ENCODE results near the gene PHACTR3.
"Not testable (repeated sequence)": the region's sequence is repeated elsewhere in the genome, so short reads cannot be mapped to it uniquely, and the experiment has no call there.

PHACTR3 gene

DNA sequence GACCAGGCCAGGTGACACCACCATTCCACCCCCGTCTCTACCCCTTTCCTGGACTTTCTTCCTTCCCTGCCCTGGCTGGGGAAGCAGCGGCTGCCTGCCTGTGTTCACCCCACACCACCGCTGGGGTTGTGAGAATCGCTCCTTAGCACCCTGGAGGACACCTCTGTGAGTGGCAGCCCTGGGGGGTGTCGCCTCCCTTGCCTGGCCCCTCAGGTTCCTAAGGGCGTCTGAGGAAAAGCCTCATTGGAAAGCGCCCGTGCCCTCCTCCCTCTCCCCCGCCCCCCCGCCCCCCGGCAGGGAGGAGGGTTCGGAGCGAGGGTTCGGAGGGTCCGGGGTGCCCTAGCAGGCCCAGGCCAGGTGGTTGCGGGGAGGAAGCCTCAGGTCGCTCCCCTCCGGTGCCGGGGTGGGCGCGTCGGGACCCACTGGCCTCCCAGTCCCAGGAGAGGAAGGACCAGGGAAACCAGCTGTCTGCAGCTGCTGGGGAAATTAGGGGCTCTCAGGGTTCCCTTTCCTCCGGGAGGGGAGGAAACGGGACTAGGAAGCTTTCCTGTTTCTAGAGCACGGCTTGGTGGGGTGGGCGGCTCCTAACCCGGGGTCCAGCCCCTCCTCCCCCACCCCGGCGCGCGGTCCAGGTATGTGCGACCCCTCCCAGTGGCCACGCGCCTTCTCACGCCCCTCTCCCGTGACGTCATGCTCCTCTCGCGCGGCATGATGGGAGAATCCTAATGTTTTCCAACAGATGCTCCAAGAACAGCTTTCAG is at the start of gene PHACTR3:
PHACTR3 (plus strand) TSS at position 760 of the 761 bp plus-strand sequence. CDS start 475 bp downstream, outside the sequence.
- no peak for DNase-seq

DNA sequence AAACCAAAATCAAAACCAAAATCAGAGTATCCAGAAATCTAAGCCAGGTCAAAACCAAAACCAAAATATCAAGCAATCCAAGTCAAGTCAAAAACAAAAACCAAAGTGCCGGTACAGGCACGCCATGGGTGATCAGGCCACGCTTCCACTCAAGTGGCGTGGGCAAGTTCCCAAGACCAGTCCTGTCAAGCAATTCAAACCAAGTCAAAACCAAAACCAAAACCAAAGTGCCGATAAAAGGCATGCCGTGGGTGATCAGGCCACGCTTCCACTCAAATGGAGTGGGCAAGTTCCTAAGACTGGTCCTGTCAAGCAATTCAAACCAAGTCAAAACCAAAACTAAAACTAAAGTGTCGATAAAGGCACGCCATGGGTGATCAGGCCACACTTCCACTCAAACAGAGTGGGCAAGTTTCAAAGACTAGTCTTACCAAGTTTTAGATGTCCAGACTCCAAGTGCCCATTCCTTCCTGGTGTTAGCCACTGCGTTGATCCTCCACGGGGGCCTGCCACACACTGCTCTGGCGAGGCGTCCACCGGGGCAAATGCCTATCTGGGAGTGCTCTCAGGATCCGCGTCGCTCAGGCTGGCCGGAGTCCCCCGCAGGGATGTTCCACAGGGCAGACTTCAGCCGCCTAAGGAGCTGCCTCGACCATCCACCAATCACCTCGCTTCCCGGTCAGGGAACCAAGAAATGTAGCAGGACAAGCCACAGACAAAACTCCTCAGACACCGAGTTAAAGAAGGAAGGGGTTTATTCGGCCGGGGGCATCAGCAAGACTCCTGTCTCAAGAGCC is 46.4 kb upstream of the PHACTR3 start:
- DNase-seq: not testable (repeated sequence)

DNA sequence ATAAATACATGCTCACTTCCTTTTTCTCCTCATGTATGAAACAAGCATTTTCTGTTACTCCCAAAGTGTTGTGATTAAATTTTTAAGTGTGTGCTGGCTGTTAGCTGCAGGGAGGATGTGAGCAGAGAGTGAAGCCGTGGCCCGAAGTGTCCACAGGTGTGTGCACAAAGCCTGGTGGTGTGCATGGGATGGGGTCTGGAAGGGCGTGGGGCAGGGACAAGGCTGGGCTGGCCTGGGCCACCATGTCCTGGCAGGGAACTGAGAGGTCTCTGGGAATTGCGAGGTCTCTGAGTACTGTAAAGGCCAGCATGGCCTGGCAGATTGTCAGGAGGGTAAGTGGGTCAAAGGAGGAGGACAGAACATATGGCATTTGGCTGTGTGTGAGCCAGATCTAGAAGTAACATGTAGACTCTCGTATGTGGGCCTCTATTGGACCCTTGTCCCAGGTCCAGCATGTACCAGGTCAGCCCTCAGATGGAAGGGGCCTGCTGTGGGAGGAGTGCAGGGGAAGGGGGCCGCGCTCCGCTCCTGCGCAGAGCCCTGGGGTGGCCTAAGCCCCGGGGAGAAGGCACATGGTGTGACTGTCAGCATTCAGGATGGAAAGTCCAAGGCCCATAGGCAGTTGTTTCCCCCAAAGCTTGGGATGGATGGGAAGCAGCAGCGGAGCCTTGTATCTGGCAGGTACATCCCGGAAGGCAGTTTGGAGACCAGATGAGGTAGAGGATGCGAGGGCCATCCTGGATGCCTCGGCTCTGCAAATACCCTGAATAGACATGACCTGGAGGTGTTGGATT is 45.1 kb upstream of the PHACTR3 start:
- no peak for DNase-seq

DNA sequence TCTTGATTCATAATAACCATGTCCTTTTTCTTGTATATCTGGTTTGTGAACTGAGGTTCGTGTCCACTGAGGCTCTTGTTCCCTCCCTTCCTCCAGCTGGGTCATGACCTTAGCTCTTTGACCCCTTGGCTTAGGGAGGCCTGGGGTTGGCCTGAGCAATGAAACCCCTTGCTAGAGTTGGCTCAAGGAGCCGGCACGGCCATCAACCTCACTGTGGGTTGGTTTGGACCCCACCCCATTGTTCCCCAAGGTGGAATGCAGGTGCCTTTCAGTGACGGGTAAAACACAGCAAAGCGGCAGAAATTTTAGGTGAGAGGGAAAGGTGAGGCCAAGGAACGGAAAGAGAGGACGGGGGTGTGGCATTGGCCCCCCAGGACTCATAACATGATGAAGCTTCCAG is 44.5 kb upstream of the PHACTR3 start:
- no peak for DNase-seq

DNA sequence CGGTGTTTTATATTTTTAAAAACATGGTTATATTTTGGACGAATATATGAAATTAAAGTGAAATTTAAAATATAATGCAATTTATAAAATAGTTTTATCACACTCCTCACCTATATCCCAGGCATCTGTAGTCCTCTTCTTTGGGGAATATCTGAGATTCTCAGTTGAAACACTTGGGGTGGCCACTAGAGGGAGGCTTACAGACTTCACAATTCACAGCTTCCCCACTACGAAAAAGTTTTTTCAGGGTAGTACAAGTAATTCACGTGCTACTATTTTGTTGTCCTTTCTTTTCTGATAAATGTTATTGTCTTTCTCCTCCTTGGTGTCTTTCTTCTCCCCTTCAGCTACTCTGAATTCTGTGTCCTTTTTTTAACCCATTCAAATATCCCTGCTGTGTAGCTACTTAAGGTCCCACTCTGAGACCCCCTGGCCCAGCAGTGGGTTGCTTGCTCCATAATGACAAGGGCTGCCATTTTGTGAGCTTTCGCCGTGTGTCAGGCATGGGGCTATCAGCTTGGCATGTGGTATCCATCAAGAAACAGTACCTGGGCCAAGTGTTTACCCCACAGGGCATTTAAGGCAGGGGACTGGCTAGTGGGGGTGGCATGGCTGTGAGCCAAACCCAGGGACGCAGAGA is 43.6 kb upstream of the PHACTR3 start:
- DNase-seq: no peak

DNA sequence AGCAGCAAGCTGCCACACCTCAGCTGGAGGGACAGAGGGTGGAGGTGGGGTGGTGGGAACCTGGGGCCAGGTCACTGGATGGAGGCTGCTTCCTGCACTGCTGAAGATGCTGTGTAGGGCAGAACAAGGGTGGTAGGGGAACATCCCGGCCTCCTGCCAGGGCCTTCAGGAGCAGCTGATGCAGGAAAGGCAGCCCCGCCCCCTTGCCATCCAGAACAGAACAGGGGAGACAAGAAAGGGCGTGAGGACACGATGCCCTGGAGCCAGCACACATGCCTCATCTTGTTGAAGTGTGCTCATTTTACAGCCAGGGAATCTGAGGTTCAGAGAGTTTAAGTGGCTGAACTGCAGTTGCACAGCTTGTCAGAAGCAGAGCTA is 43.1 kb upstream of the PHACTR3 start:
- no peak for DNase-seq

DNA sequence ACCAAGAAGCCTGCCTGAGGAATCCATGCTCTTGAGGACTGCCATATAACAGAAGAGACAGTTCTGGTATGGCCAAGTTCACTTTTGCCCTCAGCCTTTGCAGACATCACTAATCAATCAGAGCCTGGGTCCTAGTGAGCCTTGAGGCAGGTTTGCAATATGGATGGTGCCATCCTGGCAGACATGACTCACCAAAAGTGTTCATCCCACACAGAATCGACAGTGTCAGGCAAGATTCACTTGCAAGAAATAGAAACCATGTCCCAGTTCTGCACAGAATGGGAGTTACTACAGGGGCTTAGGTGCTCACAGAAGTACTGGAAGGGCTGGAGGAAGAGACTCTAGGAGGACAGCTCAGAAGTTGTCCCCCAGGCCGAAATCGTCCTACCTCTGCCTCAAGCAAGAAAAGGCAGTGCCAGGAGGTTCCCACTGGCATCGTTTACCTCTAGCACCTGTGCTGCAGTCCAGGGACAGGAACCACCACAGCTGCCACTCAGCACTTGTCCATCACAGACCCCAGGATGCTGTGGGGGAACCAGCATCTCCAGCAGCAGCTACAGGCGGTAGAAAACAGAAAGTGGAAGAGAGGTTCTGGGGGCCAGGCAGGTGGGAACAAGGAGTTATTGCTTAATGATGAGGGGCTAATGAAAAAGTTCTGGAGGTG is 42.6 kb upstream of the PHACTR3 start:
- no peak for DNase-seq

DNA sequence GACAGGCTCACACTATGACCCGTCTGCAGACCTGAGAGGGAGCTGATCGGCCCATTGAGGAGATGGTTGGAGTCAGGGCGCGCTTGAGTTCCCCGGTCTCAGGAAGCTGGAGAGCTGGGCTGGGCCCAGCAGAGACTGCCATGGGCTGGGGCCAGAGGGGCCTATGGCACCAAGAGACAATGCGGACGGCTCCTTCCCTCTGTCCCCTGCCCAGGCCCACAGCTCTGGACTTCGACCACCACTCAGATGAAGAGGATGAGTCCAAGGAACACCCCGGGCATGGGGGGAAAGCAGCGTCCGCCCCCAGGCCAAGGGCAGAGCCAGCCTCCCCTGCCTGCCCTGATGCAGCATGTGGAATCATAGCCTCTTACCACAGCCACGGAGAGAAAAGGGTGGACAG is 40.2 kb upstream of the PHACTR3 start:
- no peak for DNase-seq

DNA sequence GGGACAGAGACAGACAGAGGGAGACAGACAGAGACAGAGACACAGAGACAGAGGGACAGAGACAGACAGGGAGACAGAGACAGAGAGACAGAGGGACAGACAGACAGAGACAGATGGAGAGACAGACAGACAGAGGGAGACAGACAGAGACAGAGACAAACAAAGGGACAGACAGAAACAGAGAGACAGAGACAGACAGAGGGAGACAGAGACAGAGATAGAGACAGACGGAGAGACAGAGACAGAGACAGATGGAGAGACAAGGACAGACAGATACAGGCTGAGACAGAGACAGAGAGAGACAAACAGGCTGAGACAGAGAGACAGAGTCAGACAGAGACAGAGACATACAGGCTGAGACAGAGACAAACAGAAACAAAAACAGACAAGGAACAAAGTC is 39.4 kb upstream of the PHACTR3 start:
- DNase-seq: no peak

DNA sequence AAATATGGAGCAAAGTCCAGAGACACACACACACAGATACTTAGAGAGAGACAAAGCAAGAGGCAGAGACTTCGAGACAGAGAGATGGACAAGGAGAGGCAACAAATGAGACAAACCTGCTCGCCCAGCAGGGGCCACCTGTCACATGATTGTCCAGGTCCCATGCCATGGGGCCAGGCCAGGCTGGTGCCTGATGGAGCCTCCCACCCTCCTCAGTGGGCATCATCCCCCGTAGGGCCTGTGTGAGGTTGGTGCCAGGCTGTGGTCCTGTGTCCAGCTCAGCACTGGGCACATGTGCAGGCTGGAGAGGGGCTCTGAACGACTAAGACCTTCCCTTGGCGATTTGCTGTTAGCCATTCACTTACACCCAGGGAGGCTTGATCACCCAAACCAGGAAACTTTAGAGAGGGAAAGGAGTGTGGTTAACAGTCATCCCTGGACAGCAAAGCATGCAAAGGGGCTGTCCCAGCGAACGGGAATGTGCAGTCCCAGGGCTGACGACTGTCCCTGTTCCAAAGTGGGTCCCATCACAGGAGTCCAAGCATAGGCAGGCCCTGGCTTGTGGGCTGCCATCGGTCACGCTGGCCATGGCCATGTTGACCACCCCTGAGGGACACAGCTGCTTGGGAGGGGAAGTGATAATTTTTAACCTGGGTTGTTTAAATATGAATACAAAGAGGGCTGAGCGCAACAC is 38.4 kb upstream of the PHACTR3 start:
- no peak for DNase-seq

DNA sequence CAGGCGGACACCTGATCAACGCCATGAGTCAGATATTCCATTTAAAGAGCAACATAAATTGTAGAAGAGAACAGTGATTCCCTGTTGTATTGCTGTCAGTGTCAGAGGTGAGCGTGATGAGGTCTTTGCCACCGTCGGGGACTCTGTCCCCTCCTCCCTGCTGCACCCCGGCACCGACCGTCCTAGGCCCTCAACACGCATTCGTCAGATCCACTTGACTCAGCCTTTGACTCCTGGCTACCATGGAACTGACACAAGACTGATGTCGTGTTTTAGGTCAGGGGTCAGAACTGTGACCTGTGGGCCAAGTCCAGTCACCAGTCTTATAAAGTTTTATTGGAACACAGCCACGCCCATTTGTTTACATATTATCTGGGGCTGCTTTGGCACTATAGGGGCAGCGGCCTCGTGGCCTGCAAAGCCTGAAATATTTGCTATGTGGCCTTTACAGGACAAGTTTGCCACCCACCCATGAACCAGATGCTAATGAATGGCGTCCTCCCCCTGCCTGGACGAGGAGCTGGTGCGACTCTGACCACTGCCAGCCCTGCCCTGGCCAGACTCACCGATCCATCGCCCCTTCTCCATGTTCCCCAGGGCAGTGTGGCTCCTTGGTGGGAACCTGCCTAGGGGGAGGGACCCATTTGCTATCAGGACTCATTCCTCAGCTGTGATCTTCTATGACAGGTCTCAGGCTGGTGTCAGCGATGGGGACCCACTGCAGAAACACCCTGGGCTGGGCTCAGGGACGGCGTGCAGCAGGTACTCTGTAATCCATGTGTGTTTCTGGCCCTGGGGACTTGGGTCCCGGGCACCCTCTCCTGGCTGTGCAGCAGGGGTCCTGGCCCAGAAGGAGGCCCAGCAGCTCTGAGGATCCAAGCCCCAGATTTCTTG is 37.5 kb upstream of the PHACTR3 start:
- DNase-seq: no peak

DNA sequence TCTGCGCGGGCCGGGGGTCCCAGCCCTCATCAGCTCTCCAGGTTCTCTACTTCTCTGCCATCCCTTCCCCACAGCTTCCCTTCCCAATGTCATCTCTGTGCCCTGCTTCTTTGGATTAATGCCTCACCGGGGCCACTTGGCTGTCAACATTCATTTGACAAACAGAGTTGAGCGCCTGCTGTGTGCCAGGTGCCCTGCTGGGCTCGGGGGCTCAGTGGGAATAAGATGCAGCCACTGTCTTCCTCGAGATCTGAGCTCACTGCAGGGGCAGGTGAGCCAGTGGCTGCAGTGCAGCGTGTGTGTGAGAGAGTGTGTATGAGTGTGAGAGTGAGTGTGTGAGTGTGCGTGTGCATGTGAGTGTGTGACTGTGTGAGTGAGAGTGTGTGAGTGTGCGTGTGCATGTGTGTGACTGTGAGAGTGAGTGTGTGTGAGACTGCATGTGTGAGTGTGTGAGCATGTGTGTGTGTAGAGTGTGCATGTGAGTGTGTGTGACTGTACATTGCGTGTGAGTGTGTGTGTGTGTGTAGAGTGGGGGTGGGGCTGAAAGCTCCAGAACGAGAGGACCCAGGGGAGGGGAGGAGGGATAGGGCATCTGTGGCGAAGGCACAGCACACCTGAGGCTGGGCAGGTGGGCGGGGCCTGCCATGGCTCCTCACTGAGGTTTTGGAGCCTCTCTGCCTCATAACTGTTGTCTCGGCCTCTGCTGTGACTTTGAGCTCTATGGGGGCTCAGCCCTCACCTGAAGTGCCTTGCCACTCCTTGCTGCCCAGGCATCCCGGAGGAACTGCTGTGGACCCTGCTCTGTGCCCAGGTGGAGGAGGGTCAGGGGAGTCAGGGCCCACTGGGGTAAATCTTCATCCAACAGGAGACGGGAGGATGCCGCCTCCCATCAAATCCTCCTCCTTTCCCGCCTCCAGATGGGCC is 36.5 kb upstream of the PHACTR3 start:
- DNase-seq: no peak

DNA sequence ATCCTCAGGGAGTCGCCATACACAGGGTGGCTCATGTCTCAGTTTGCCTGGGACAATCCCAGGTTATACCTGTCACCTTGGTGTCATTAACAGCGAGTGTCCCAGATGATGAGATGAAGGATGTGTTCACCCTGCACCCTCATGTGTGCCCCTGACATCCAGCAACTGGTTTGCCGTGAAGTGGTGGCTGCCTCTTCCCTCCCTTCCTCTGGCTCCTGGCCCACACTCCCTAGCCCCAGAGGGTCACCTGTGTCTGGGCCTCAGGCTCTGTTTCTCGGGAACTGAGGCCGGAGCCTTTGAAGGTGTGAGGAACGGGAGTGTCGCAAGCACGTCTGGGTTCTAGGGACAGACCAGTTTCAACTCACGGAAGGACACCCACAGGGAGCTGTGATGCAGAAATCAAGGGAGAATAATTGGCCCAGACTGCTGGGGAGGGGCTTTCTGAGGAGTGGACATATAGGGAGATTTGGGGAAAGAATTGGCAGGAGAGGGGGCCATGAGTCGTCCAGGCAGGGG is 35.8 kb upstream of the PHACTR3 start:
- no peak for DNase-seq

DNA sequence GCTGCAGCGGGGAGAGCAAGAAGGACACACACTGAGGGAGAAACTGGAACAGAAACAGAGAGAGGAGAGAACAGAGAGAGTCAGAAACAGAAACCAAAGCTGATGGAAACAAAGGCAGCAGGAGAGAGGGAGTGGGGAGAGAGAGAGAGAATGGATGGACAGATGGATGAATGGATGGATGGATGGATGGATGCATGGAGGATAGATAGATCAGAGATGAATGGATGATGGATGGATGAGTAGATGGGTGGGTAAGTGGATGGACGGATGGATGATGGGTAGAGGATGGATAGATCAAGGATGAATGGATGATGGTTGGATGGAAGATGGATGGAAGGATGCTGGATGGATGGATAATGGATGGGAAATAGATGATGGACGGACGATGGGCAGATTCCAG is 35.0 kb upstream of the PHACTR3 start:
- no peak for DNase-seq

DNA sequence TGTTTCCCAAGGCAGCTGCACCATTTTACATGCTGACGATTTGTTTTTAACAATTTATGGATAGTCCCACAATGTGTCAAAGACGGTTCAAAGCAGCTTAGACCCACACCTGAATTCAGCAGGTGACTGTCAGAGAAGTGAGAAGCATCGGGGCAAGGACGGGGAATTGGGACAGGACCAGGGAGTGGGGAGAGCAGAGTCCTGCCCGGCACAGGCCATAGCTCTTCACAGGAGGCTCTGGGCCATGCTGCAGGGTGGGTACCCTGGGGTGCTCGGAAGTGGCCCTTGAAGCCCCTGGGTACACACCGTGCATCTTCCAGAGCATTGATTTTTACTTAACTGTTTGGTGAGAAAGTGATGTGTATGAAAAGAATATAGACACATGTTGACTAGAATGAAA is 33.2 kb upstream of the PHACTR3 start:
- no peak for DNase-seq

DNA sequence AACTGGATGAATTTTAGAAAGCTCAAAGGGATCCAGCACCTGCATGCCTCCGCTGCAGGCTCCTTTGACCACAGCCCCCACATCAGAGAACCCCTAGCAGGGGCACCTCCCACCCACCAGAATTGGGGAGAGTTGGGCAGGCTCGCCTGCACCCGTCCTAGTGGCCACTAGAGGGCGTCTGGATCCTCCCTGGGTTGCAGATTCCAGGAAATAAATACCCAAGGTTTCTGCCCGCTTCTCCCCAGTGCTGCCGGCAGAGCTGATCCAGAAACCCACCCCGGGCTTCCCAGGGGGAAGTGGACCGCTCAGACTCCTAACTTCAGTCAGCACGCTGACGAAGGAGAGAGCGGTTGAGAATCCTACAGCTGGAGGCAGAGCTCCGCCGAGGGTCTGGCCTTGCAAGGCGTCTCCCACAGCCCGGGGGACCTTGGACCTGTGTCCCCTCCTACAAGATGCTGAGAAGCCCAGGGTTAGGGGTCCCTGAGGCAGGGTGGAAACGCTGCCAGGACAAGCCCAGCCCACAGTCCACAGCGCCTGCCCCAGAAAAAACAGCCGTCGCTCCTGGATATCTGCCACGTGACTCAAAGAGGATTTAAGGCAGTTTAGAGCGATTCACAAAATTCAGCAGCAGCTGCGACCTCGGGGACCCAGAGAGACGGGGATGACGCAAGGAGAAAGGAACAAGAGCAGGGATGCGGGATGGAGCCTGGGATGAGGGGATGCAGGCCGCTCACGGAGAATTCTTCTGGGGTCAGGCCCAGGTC is 32.6 kb upstream of the PHACTR3 start:
- peak; percentile 42 for DNase-seq

DNA sequence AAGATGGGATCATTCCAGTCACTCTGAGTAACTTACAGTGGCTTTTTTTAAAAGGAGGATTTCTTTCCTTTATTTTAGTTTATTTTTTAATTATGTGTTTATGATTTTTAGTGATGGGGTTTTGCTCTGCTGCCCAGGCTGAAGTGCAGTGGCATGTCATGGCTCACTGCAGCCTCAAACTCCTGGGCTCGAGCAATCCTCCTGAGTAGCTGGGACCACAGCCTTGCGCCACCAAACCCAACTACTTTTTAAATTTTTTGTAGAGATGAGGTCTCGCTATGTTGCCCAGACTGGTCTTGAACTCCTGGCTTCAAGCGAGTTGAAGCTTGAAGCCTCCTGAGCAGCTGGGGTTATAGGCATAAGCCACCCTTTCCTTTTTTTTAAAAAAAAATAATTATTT is 31.8 kb upstream of the PHACTR3 start:
- no peak for DNase-seq

DNA sequence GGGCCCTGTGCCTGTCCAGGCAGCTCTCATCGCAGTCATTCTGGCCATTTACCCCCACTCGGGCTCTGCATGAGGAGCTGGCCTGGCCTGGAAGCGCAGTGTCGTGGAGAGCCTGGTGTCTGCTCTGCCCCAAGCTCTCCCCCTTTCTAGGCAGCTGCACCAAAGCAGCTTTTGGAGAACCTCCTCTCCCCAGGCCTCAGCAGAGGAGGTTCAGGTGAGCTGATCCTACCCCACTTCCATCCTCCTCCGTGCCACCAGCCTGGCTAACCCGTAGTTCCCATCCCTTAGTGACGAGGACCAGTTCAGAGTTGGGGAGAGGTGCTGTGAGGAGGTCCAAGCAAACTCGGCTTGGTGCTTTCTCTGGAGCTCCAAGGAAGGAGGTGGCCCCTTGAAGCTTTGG is 30.5 kb upstream of the PHACTR3 start:
- no peak for DNase-seq

DNA sequence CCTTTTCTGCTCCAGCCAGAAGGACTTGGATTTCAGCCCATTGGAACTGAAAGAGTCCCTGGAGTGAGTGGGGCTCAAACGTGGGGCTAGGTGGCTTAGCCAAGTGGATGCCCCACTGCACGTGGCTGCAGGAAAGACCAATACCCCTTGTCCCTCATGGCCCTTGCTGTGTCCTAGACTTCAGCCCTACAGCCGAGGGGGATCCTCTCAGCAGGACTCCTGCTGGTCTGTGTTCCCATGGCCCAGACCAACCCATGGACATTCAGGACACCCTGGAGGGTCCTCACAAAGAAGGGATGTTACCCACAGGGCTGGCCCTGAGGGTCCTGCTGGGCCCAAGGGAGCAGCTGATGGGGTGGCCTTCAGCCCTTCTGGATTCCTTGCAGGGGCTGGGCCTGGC is 30.0 kb upstream of the PHACTR3 start:
- DNase-seq: no peak
